Left hindlimb (tissue), 1 donor: ENCODE data around the gene CTNNA3.

Experiments used
- DNase-seq: peaks from one replicate; pipeline ENCODE4 v3.0.0-alpha.2; 2018

CTNNA3 gene

DNA sequence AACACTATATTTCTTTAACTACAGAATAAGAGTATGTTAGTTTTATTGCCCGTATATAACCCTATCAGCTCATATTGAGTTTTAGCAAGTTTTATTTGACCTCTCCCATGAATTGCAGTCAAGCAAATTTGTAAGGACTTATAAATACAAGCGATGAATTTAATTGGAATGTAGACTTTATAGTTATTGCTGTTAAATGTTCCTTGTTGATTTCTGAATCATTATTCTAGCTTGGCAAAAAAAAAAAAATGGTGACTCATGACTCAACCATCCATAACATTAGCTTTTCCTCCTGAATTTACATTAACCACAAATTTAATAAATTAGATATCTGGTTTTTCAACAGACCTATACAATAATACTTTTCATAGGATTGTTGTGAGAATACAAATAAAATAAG is 1104.1 kb downstream of the CTNNA3 start:
- DNase-seq, result no peak

- DNase-seq, result no peak
These were observed 1108.3 kb downstream of the CTNNA3 start for GRCh38 chr10:66587680-66588050.

DNA sequence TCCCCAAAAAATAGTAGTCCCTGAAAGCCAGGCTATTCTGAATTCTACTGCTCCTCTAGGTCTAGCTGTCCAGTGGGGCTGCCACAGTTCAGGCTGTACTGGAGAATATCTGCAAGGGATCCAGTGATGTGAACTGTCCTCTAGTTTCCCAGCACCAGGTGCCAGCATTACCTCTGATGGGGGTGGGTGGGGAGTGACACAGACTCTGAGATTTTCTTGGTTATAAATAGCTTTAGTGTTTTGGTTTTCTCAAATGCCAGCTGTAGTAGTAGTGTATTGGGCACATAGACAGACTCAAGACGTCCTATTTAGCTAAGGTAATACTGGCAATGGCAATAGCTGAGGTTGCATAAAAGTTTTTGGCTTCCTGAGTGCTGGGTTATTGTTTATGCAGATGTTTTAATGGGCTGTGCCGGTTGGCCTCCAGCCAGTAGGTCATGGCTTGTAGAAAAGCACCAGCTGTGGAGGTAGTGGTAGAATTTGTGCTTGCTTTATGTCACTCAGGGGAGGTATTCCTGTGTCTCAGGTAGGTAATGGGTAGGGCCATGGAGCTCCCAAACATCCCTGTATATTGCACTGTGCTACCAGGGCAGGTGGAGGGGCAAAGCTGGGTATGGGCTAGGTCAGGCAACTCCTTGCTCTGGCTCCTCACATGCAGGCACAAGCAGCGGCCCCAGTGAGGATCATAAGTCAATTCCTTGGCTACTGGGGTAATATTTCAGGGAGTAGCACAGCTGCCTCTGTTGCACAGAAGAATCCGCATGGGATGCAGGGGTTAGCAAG is 1108.9 kb downstream of the CTNNA3 start:
- no peak for DNase-seq

GRCh38 chr10:66586073-66586472 is 1109.9 kb downstream of the CTNNA3 start:
- no peak for DNase-seq

DNA sequence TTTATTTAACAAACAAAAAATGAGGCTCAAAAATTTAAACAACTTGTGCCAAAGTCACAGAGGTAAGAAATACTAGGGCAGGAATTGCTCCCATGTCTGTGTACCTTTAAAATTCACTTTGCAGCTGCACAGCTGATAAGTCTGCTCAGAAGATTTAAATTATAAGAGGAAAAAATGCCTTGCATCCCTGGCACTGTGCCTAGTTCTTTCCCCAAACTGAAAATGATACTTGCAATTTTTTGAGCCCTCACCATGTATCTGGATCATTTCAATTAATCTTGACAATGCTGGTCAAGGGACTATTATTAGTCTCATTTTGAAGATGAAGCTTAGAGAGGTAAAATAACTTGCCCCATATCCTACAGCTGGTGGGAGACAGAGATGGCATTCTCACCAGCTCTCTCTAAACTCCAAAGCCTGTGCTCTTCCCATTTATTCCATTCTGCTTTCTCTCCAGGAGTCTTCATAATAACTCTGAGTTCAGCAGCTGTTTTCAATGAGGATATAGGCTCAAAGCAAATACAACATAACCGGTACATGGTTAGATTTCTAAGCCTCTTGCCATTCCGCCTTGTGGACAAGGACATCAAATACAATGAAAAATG is 1120.6 kb downstream of the CTNNA3 start:
- DNase-seq, result no peak

GRCh38 chr10:66572700-66573099 is 1123.3 kb downstream of the CTNNA3 start:
- no peak for DNase-seq

GRCh38 chr10:66565999-66566398 is 1130.0 kb downstream of the CTNNA3 start:
- DNase-seq, result no peak

- no peak for DNase-seq
These were observed 1131.7 kb downstream of the CTNNA3 start for GRCh38 chr10:66564287-66564686.

DNA sequence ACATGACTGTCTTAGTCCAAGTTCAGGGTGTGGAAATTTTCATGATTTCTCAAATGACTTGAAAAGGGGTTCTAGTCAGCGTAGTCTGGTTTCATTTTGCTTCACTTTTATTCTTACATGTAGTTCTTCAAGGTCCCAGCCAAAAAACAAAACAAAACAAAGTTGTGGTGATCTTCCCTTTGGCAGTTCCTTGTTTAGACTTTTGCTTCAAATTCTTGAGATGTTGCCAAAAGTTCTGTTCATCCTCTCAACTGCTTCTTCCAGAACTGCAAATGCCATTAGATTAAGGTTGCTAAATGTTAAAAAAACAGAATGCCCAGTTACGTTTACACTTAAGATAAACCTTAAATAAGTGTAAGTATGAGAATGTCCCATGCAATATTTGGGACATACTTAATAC is 1140.9 kb downstream of the CTNNA3 start:
- no peak for DNase-seq

DNA sequence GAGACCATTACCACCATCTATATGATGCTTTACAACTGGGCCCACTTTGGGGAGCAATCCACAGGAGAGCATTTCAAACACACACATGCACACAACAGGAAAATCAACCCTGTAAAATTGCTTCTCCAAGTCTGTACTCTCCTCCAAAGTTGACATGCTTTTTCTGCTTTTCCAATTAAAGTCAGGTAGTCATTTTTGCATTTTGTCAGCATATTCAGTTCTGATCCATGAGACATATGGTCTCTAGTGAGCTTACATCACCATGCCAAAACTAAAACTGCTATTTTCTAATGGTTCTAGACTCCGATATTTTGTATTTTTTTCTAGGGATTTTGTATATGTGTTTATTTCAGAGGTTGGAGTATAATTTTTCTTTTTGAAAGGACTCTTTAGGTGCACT is 1143.7 kb downstream of the CTNNA3 start:
- no peak for DNase-seq

DNA sequence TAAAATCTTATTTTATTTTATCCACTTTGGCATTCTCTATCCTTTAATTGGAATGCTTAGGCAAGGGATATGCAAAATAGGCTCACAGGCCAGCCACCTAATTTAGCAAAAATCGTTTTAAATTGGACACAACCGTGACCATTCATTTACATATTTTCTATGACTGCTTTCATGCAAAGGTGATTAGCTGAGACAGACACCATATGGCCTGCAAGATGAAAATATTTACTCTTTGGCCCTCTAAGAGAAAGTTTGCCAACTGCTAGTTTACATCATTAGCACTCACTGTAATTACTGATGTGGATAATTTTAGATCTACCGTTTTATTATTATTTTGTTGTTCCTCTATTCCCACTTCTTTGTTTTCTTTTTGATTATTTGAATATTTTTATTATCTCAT is 1145.6 kb downstream of the CTNNA3 start:
- no peak for DNase-seq

DNA sequence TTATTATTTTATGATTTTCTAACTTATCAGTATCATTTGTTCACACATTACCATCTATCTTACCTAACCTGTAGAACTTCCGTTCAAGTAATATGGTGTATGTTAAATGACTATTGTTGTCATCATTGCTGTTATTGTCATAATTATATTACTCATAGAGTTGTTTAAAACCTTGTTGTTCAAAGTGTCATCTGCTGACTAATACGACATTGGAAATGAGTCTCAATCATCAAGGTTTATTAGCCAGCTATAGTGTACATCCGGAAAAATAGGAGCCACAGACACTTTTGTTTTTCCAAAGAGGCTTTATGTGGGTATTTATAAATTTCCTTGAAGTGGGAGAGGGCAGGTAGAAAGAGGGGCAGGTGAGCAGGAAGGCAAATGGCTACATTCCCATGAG is 1157.1 kb downstream of the CTNNA3 start:
- DNase-seq, result no peak

DNA sequence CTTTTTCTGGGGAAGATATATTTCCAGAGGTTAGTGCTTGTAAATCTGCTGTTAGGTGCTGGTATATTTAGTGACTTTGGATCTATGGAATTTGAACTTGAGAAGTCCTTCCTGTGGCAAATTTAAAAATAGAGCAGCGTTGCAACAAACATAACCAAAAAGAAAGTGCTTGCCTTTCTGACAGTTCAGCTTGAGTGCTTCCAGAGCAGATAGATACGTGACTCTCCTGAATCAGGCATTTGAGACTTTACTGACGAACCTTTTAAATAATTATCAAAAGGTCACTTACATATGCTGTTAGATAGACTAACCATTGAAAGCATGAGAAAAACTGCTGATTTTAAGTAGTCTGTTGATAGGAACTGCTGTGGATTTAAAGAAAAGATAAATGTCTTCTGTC is 1157.6 kb downstream of the CTNNA3 start:
- DNase-seq, result no peak

DNA sequence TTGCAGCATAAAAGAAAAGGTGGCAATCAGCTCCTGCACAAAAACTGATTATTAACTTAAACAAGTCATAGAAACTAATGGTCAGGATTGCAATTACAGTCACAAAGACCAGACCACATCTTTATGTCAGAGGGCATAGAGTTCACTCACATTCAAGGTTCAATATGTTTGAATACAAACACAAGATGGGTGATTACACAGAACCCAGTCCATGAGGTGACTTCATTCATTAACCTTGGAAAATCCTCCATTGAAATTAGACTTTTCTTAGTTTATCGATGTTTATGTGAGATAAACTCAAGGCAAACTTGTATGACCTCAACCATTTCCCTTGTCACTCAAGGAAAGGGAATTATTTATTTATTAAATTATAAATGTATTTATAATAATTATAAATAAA is 1158.8 kb downstream of the CTNNA3 start:
- no peak for DNase-seq

GRCh38 chr10:66535439-66535838 is 1160.6 kb downstream of the CTNNA3 start:
- DNase-seq, result no peak

DNA sequence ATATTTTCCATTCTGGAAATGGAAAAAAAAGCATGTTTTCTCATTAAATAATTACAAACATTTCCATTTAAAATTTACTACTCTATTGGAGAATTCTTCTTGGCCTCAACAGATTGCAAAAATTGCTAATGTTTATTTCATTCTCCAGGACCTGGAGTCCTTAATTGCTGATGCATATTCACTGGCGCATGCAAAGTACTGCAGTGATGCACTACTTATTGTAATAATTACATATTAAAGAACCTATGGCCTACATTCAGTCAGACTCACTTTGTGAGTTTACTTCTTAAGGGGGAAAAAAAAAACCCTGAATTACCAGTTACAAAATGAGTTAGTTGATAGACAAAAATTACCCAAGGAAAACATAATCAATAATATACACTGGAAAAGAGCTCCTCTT is 1161.1 kb downstream of the CTNNA3 start:
- DNase-seq, result no peak

GRCh38 chr10:66521506-66521905 is 1174.5 kb downstream of the CTNNA3 start:
- DNase-seq, result no peak

DNA sequence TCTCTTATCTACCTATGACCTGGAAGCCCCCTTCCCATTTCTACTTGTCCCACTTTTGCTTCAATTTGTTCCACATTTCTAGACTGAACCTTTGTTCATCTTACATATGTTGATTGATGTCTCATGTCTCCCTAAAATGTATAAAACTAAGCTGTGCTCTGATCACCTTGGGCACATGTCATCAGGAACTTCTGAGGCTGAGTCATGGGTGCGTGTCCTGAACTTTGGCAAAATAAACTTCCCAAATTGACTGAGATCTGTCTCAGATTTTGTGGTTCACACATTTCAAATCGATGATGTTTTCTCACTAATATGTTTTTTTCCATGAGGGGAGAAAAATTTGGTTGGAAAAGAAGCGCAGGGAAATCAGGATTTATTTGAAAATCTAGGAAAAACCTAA is 1176.4 kb downstream of the CTNNA3 start:
- no peak for DNase-seq

DNA sequence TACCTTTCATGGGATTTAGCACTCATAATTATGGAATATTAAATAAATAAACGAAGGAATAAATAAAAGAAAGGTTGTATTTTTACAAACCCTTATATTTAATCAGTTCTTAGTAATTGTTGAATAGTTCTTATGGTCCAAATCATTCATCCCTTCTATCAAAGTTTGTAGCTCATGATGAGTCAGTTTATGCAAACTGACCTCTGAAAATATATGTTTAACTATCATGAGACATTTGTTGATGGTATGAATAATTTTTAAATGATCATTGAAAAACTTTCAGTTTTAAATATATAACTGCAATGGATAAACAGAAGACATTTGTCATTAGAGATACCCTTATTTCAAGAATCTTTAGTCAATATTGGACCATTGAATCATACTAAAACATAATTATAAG is 1181.3 kb downstream of the CTNNA3 start:
- DNase-seq, result no peak

- no peak for DNase-seq
These were observed 1182.5 kb downstream of the CTNNA3 start for GRCh38 chr10:66513504-66513903.

- DNase-seq, result no peak
These were observed 1190.9 kb downstream of the CTNNA3 start for GRCh38 chr10:66505003-66505657.

GRCh38 chr10:66501356-66501755 is 1194.6 kb downstream of the CTNNA3 start:
- no peak for DNase-seq

GRCh38 chr10:66483966-66484365 is 1212.0 kb downstream of the CTNNA3 start:
- DNase-seq, result no peak

DNA sequence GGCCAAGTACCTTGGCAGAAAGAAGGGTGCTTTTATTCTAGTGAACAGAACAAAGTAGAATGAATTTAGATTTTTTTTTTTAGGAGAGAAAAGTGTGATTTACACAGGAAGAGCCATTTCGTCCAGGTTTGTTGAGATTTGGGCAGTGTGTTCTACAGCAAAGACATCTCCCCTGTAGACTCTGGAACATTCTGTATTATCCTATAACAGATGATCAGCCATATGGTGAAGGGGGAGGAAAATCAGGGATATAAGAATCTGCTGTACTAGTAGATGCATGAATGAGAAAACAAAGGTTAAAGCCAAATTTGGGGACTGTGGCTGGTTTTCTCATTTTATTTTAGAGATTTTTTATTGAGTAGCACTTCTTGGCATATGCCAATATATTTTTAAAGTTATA is 1223.8 kb downstream of the CTNNA3 start:
- DNase-seq, result no peak
